GM12878 (cell line): ENCODE data around the gene TMPRSS2. TPM values are rescaled to one million over a fixed set of nuclear protein-coding genes. Genes with fewer than 3 reads are reported as not detected.

ENCODE experiments used
- ATAC-seq: fragments of 200-7000 bp; cut with Tn5 transposase; 3 replicates; pipeline ENCODE4 v1.9.1; 2020; ENCODE audit warnings: mild to moderate bottlenecking, moderate library complexity
- BruUV-seq: library from RNA; stranded (reverse); fragments of 400-500 nt; replicated peaks from 2 replicates; lab custom pipeline; 2021; lab: Mats Ljungman, UMichigan
- CTCF ChIA-PET: fragments of 300-600 bp; sonication (Branson Sonifier 250); formaldehyde crosslinking; extraction: SDS; loops from one replicate; lab custom pipeline; 2021; ENCODE audit warnings: inconsistent platforms; lab: Yijun Ruan, JAX
- POLR2A ChIA-PET: fragments of 350-600 bp; formaldehyde crosslinking; extraction: SDS; loops from one replicate; lab custom pipeline; 2021; ENCODE audit warnings: inconsistent platforms; lab: Charles Lee
- RAD21 ChIA-PET: fragments of 300-600 bp; sonication (Branson Sonifier 250); formaldehyde crosslinking; loops from one replicate; lab custom pipeline; 2023; ENCODE audit warnings: antibody characterized with exemption; ENCODE audit not compliant: unreplicated experiment; lab: Charles Lee
- SMC1A ChIA-PET: fragments of 300-600 bp; sonication (Branson Sonifier 250); formaldehyde crosslinking; loops from one replicate; lab custom pipeline; 2023; ENCODE audit not compliant: unreplicated experiment, uncharacterized antibody; lab: Charles Lee
- DNase-seq: peaks from one replicate; pipeline ENCODE4 v3.0.0-alpha.2; 2011; ENCODE audit warnings: low read depth, low spot score
- FAIRE-seq: peaks from 3 replicates; lab custom pipeline; 2011; peaks lifted over from hg19 to GRCh38; lab: Jason Lieb, UNC
- H2AFZ ChIP-seq: 2 replicates; pipeline ENCODE4 v1.6.0; 2011; ENCODE audit warnings: low read depth, low read length, control low read depth; ENCODE audit not compliant: control insufficient read depth
- H3K27ac ChIP-seq: 2 replicates; pipeline ENCODE4 v1.5.1; 2011; ENCODE audit warnings: control low read depth; ENCODE audit not compliant: control insufficient read depth, insufficient read depth
- H3K27me3 ChIP-seq, 2 experiments: replicated peaks in 1 of 2; 2 replicates each; pipeline versions ENCODE4 v1.6.0 to v1.6.1; 2011; ENCODE audit warnings: low read length in 1 of 2; ENCODE audit not compliant: control insufficient read depth in 2 of 2, insufficient read depth in 2 of 2
- H3K36me3 ChIP-seq, 2 experiments: 2 replicates each; pipeline ENCODE4 v1.5.1; 2011; ENCODE audit warnings: low read length in 1 of 2; ENCODE audit not compliant: control insufficient read depth in 2 of 2, insufficient read depth in 2 of 2
- H3K4me1 ChIP-seq: 2 replicates; pipeline ENCODE4 v1.6.1; 2011; ENCODE audit warnings: mild to moderate bottlenecking, low read length, moderate library complexity, mixed read lengths; ENCODE audit not compliant: control insufficient read depth, insufficient read depth
- H3K4me2 ChIP-seq: 2 replicates; pipeline ENCODE4 v1.6.0; 2011; ENCODE audit warnings: control low read depth; ENCODE audit not compliant: control insufficient read depth, insufficient read depth
- H3K4me3 ChIP-seq: fragments of 200-600 bp; sonication (generic); 2 replicates; pipeline ENCODE4 v1.5.1; 2016
- H3K79me2 ChIP-seq: 2 replicates; pipeline ENCODE4 v1.6.0; 2011; ENCODE audit warnings: low read length; ENCODE audit not compliant: control insufficient read depth, insufficient read depth
- H3K9ac ChIP-seq: 2 replicates; pipeline ENCODE4 v1.8.0; 2011; ENCODE audit warnings: low read length, control low read depth, mixed read lengths; ENCODE audit not compliant: control insufficient read depth, insufficient read depth
- H3K9me3 ChIP-seq: replicated peaks from 3 replicates; pipeline ENCODE4 v1.5.1; 2011; ENCODE audit warnings: mild to moderate bottlenecking, low read length; ENCODE audit not compliant: control insufficient read depth, insufficient read depth
- H4K20me1 ChIP-seq: 2 replicates; pipeline ENCODE4 v1.6.0; 2011; ENCODE audit not compliant: control insufficient read depth, insufficient read depth
- BACH1 ChIP-seq: fragments of 450-650 bp; IDR thresholded peaks from 2 replicates; pipeline ENCODE4 v1.6.1; 2017; ENCODE audit warnings: mild to moderate bottlenecking, borderline replicate concordance
- CBFB ChIP-seq: IDR thresholded peaks from 2 replicates; pipeline ENCODE4 v1.6.1; 2016; ENCODE audit warnings: antibody characterized with exemption, low read depth
- CBX5 ChIP-seq: sonication (generic); IDR thresholded peaks from 2 replicates; pipeline ENCODE4 v1.6.1; 2016; ENCODE audit warnings: low read depth, moderate library complexity, mild to moderate bottlenecking, inconsistent platforms
- CEBPB ChIP-seq, 2 experiments: fragments of 150-350 bp in 1 of 2; IDR thresholded peaks; 2 replicates each; pipeline ENCODE4 v1.6.1; 2012 to 2014; ENCODE audit warnings: low read depth in 2 of 2, low read length in 2 of 2, borderline replicate concordance in 1 of 2, inconsistent platforms in 1 of 2
- MYB ChIP-seq: fragments of 150-350 bp; IDR thresholded peaks from 2 replicates; pipeline ENCODE4 v1.6.1; 2014; ENCODE audit warnings: mild to moderate bottlenecking, low read depth, low read length, borderline replicate concordance
- NRF1 ChIP-seq: conservative IDR thresholded peaks from 2 replicates; pipeline ENCODE4 v1.6.1; 2011; ENCODE audit warnings: mild to moderate bottlenecking, low read depth, low read length, improper control_type of control experiment
- RAD51 ChIP-seq: fragments of 450-650 bp; IDR thresholded peaks from 2 replicates; pipeline ENCODE4 v1.6.1; 2016; ENCODE audit warnings: moderate library complexity, mild to moderate bottlenecking, inconsistent platforms
- RBBP5 ChIP-seq: fragments of 200-600 bp; sonication (generic); conservative IDR thresholded peaks from 2 replicates; pipeline ENCODE4 v1.6.1; 2016
- SMC3 ChIP-seq: IDR thresholded peaks from 2 replicates; pipeline ENCODE4 v1.6.1; 2011; ENCODE audit warnings: low read length, improper control_type of control experiment, borderline replicate concordance
- SPI1 ChIP-seq: IDR thresholded peaks from 2 replicates; pipeline ENCODE4 v1.6.1; 2011; ENCODE audit warnings: low read depth, mild to moderate bottlenecking, low read length, moderate library complexity, borderline replicate concordance; ENCODE audit not compliant: insufficient read depth
- SREBF1 ChIP-seq: IDR thresholded peaks from 2 replicates; pipeline ENCODE4 v1.6.1; 2012; ENCODE audit warnings: mild to moderate bottlenecking, low read length
- SREBF2 ChIP-seq: IDR thresholded peaks from 2 replicates; pipeline ENCODE4 v1.6.1; 2012; ENCODE audit warnings: mild to moderate bottlenecking, low read length
- ZBTB33 ChIP-seq: fragments of 450-650 bp; IDR thresholded peaks from 2 replicates; pipeline ENCODE4 v1.6.1; 2017; ENCODE audit warnings: mild to moderate bottlenecking
- ZNF274 ChIP-seq: IDR thresholded peaks from one replicate; pipeline ENCODE4 v1.8.0; 2011; ENCODE audit not compliant: insufficient read length, insufficient read depth
- ZSCAN29 ChIP-seq: fragments of 450-650 bp; IDR thresholded peaks from 2 replicates; pipeline ENCODE4 v1.6.1; 2017; ENCODE audit warnings: mild to moderate bottlenecking, moderate library complexity
- WGBS: methylation state at CpG from one replicate; pipeline ENCODE4 v1.1.6; 2016; ENCODE audit warnings: low lambda C conversion rate; ENCODE audit not compliant: insufficient replicate concordance, insufficient coverage; ENCODE audit errors: missing lambda C conversion rate; 5-methylcytosine and 5-hydroxymethylcytosine counted together
- in situ Hi-C: fragments of 300-500 bp; cut with MboI; formaldehyde crosslinking; loops from 9 replicates; pipeline ENCODE4 v1.14.3; 2018; ENCODE audit warnings: mixed read lengths
- intact Hi-C: fragments of 100-400 bp; cut with micrococcal nuclease; formaldehyde crosslinking; loops from one replicate; pipeline ENCODE4 v1.14.2; 2022; ENCODE audit not compliant: unreplicated experiment
- polyA plus RNA-seq, 11 experiments: library from polyadenylated mRNA; depleted of rRNA in 4 of 11; unstranded in 6 of 11; stranded (reverse) in 5 of 11; fragments of >200 nt; fragmentation: Nextera tagmentation in 4 of 11; fragmentation: Illumina TruSeq in 1 of 11; extraction: Ambion mirVana in 4 of 11; extraction: Trizol in 1 of 11; gene quantifications; 1 replicate in 1 of 11; 2 replicates in 10 of 11; pipeline versions ENCODE4 v1.2.1 to v1.2.3, GENCODE V29; 2011 to 2016; ENCODE audit warnings: inconsistent platforms in 2 of 11, missing spikeins in 2 of 11, low read depth in 1 of 11
- total RNA-seq, 4 experiments: library from RNA; depleted of rRNA in 3 of 4; stranded (reverse); fragments of >200 nt in 3 of 4; fragmentation: Illumina TruSeq in 1 of 4; extraction: Trizol in 1 of 4; gene quantifications; 2 replicates each; pipeline versions ENCODE4 v1.2.1 to v1.2.3, GENCODE V29; 2013 to 2021
- TF ChIP-seq, protein P1 (sequence below): IDR thresholded peaks from 2 replicates; pipeline ENCODE4 v1.6.1; 2012; ENCODE audit warnings: improper control_type of control experiment, low read depth, low read length; ENCODE audit not compliant: insufficient replicate concordance
- TF ChIP-seq, protein P2 (sequence below): IDR thresholded peaks from 2 replicates; pipeline ENCODE4 v1.6.1; 2011; ENCODE audit warnings: borderline replicate concordance, low read depth, mild to moderate bottlenecking, moderate library complexity, low read length; ENCODE audit not compliant: insufficient read depth, poor library complexity, severe bottlenecking

The TMPRSS2 gene
- total and polyA plus RNA-seq, 10 of the 15 experiments (the other 5 are each of a cell fraction or from before 2014, with no cell fraction given), result 0.19 to 0.26 TPM; not detected in 8

- ChIA-PET CTCF (no interaction called here), POLR2A (no interaction called here), RAD21 (no interaction called here)
- BruUV-seq, result no TSS peak
- 43% methylated on average over 8 of the region's 8 CpGs for WGBS
- no peak overlapping the region for H3K4me3 ChIP-seq
- no peaks in the 10 kb centered on the region for H3K36me3 ChIP-seq
- H2AFZ ChIP-seq, result no peak overlapping the region
- DNase-seq (no peak), FAIRE-seq (no peak)
- no peaks in the 10 kb centered on the region for H4K20me1 ChIP-seq
- H3K27me3 ChIP-seq, result no peaks in the 10 kb centered on the region
- in situ Hi-C loops (no loop called here), intact Hi-C loops (no loop called here)
- H3K79me2 ChIP-seq, result no peaks in the 10 kb centered on the region
- TF ChIP-seq SREBF2, result no peak
- no peak for TF ChIP-seq ZSCAN29
- no peak for TF ChIP-seq BACH1
- no peak for TF ChIP-seq ZNF274
- TF ChIP-seq SPI1, result no peak
- TF ChIP-seq, protein P1, sequence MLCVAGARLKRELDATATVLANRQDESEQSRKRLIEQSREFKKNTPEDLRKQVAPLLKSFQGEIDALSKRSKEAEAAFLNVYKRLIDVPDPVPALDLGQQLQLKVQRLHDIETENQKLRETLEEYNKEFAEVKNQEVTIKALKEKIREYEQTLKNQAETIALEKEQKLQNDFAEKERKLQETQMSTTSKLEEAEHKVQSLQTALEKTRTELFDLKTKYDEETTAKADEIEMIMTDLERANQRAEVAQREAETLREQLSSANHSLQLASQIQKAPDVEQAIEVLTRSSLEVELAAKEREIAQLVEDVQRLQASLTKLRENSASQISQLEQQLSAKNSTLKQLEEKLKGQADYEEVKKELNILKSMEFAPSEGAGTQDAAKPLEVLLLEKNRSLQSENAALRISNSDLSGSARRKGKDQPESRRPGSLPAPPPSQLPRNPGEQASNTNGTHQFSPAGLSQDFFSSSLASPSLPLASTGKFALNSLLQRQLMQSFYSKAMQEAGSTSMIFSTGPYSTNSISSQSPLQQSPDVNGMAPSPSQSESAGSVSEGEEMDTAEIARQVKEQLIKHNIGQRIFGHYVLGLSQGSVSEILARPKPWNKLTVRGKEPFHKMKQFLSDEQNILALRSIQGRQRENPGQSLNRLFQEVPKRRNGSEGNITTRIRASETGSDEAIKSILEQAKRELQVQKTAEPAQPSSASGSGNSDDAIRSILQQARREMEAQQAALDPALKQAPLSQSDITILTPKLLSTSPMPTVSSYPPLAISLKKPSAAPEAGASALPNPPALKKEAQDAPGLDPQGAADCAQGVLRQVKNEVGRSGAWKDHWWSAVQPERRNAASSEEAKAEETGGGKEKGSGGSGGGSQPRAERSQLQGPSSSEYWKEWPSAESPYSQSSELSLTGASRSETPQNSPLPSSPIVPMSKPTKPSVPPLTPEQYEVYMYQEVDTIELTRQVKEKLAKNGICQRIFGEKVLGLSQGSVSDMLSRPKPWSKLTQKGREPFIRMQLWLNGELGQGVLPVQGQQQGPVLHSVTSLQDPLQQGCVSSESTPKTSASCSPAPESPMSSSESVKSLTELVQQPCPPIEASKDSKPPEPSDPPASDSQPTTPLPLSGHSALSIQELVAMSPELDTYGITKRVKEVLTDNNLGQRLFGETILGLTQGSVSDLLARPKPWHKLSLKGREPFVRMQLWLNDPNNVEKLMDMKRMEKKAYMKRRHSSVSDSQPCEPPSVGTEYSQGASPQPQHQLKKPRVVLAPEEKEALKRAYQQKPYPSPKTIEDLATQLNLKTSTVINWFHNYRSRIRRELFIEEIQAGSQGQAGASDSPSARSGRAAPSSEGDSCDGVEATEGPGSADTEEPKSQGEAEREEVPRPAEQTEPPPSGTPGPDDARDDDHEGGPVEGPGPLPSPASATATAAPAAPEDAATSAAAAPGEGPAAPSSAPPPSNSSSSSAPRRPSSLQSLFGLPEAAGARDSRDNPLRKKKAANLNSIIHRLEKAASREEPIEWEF, result no peak
- TF ChIP-seq CBFB, result no peak
- no peak for TF ChIP-seq RAD51
- no peak for TF ChIP-seq MYB
- no peak for TF ChIP-seq NRF1
- no peak for TF ChIP-seq CBX5
- TF ChIP-seq, protein P2, sequence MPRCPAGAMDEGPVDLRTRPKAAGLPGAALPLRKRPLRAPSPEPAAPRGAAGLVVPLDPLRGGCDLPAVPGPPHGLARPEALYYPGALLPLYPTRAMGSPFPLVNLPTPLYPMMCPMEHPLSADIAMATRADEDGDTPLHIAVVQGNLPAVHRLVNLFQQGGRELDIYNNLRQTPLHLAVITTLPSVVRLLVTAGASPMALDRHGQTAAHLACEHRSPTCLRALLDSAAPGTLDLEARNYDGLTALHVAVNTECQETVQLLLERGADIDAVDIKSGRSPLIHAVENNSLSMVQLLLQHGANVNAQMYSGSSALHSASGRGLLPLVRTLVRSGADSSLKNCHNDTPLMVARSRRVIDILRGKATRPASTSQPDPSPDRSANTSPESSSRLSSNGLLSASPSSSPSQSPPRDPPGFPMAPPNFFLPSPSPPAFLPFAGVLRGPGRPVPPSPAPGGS, result no peak
- no peak for TF ChIP-seq ZBTB33
- TF ChIP-seq CEBPB (IDR thresholded peaks at IDR 0.05; ENCODE audit: borderline replicate concordance in 1 of 2, low read depth in 2 of 2, low read length in 2 of 2), result no peak
- no peak for TF ChIP-seq RBBP5
- TF ChIP-seq SREBF1, result no peak
- TF ChIP-seq SMC3, result no peak
- TF ChIP-seq, all 136 proteins: peak for 0
- no peak overlapping the region for H3K27ac ChIP-seq
- H3K9ac ChIP-seq, result no peak overlapping the region
- no peak overlapping the region for H3K4me2 ChIP-seq
- H3K4me1 ChIP-seq, result no peaks in the 10 kb centered on the region; the same call in 1 of the 2 replicates
- H3K9me3 ChIP-seq, result no peaks in the 10 kb centered on the region
- SMC1A ChIA-PET, result no interaction called here
- no peak for ATAC-seq
Measured at GRCh38 chr21:41548781-41549180, 40.8 kb upstream of the TMPRSS2 start.
